B cell (primary cell): ENCODE measurements around the gene CCIN. TPM values are rescaled to one million over a fixed set of nuclear protein-coding genes. Genes with fewer than 3 reads are reported as not detected.

ENCODE experiments used
- ATAC-seq: fragments of 200-7000 bp; cut with Tn5 transposase; one replicate; pipeline ENCODE4 v1.10.0; 2021; ENCODE audit warnings: low read depth, mild to moderate bottlenecking, moderate number of reproducible peaks, moderate library complexity
- CTCF ChIA-PET: fragments of 350-600 bp; sonication (Branson Sonifier 250); formaldehyde crosslinking; loops from one replicate; lab custom pipeline; 2021; ENCODE audit warnings: antibody characterized with exemption, inconsistent platforms; lab: Charles Lee
- POLR2A ChIA-PET: fragments of 350-600 bp; sonication (Branson Sonifier 250); formaldehyde crosslinking; loops from one replicate; lab custom pipeline; 2021; ENCODE audit warnings: antibody characterized with exemption; lab: Charles Lee
- DNase-seq: peaks from one replicate; pipeline ENCODE4 v3.0.0; 2013
- H2AFZ ChIP-seq: 2 replicates; pipeline ENCODE4 v1.6.1; 2012; ENCODE audit warnings: mild to moderate bottlenecking, low read depth, low read length; ENCODE audit not compliant: insufficient read depth, poor library complexity, severe bottlenecking
- H3K27ac ChIP-seq, 2 donors: 1 replicate in 1 of 2; 2 replicates in 1 of 2; pipeline ENCODE4 v1.5.1; 2012 to 2013; ENCODE audit warnings: low read length in 2 of 2, mild to moderate bottlenecking in 2 of 2, moderate library complexity in 1 of 2
- H3K27me3 ChIP-seq, 4 experiments: fragments of 200-600 bp in 1 of 4; sonication (generic) in 1 of 4; replicated peaks in 1 of 4; 1 replicate in 2 of 4; 2 replicates in 2 of 4; pipeline versions ENCODE4 v1.6.1 to v1.7.0; 2013 to 2016; ENCODE audit warnings: low read length in 3 of 4, mild to moderate bottlenecking in 2 of 4, mixed read lengths in 1 of 4, moderate library complexity in 1 of 4; ENCODE audit not compliant: insufficient read depth in 4 of 4, control insufficient read depth in 3 of 4; ENCODE audit errors: control extremely low read depth in 1 of 4
- H3K36me3 ChIP-seq, 2 experiments: replicated peaks in 1 of 2; 1 replicate in 1 of 2; 2 replicates in 1 of 2; pipeline versions ENCODE4 v1.6.1 to v1.7.1; 2013; ENCODE audit warnings: low read length in 1 of 2; ENCODE audit not compliant: insufficient read depth in 2 of 2, control insufficient read depth in 1 of 2; ENCODE audit errors: control extremely low read depth in 1 of 2, extremely low read depth in 1 of 2
- H3K4me1 ChIP-seq, 2 donors: fragments of 200-600 bp in 1 of 2; sonication (generic) in 1 of 2; 1 replicate in 1 of 2; 2 replicates in 1 of 2; pipeline versions ENCODE4 v1.5.1 to v1.6.1; 2013 to 2017; ENCODE audit warnings: low read length in 2 of 2; ENCODE audit not compliant: control insufficient read depth in 2 of 2, insufficient read depth in 2 of 2
- H3K4me2 ChIP-seq: replicated peaks from 2 replicates; pipeline ENCODE3; 2012; ENCODE audit warnings: mild to moderate bottlenecking, low read depth, low read length; ENCODE audit not compliant: poor library complexity, severe bottlenecking
- H3K4me3 ChIP-seq, 5 experiments: fragments of 200-600 bp in 1 of 5; sonication (generic) in 1 of 5; 1 replicate in 3 of 5; 2 replicates in 2 of 5; pipeline versions ENCODE4 v1.5.1 to v1.7.0; 2011 to 2016; ENCODE audit warnings: low read length in 4 of 5, mild to moderate bottlenecking in 4 of 5, low read depth in 2 of 5, control low read depth in 1 of 5, moderate library complexity in 1 of 5; ENCODE audit not compliant: insufficient read depth in 1 of 5; ENCODE audit errors: control extremely low read depth in 1 of 5, extremely low read depth in 1 of 5
- H3K79me2 ChIP-seq: fragments of 200-600 bp; sonication (generic); one replicate; pipeline ENCODE4 v1.6.0; 2016; ENCODE audit warnings: low read length; ENCODE audit not compliant: control insufficient read depth, insufficient read depth
- H3K9ac ChIP-seq: fragments of 200-600 bp; sonication (generic); 2 replicates; pipeline ENCODE4 v1.6.1; 2017; ENCODE audit warnings: mild to moderate bottlenecking, low read length, moderate library complexity
- H3K9me3 ChIP-seq, 3 donors: one replicate each; pipeline versions ENCODE4 v1.6.1 to v1.7.1; 2013; ENCODE audit warnings: low read length in 2 of 3; ENCODE audit not compliant: control insufficient read depth in 2 of 3, insufficient read depth in 1 of 3; ENCODE audit errors: control extremely low read depth in 1 of 3
- H4K20me1 ChIP-seq: 2 replicates; pipeline ENCODE4 v1.6.0; 2012; ENCODE audit warnings: mild to moderate bottlenecking, low read length; ENCODE audit not compliant: insufficient read depth, control insufficient read depth, poor library complexity, severe bottlenecking
- H3K27ac Mint-ChIP-seq: one replicate; pipeline ENCODE4 v1.8.0; 2021; ENCODE audit warnings: mixed read lengths
- H3K27me3 Mint-ChIP-seq: one replicate; pipeline ENCODE4 v1.8.0; 2021; ENCODE audit warnings: mixed read lengths
- H3K4me1 Mint-ChIP-seq: one replicate; pipeline ENCODE4 v1.8.0; 2021; ENCODE audit warnings: mixed read lengths
- H3K4me3 Mint-ChIP-seq: one replicate; pipeline ENCODE4 v1.8.0; 2021; ENCODE audit warnings: mixed read lengths
- H3K9me3 Mint-ChIP-seq: one replicate; pipeline ENCODE4 v1.8.0; 2022; ENCODE audit warnings: mixed read lengths; ENCODE audit not compliant: insufficient read depth
- EZH2 ChIP-seq: IDR thresholded peaks from 2 replicates; pipeline ENCODE4 v1.6.1; 2012; ENCODE audit warnings: borderline replicate concordance, low read depth, mild to moderate bottlenecking, moderate library complexity, low read length; ENCODE audit not compliant: insufficient read depth, poor library complexity, severe bottlenecking
- WGBS: methylation state at CpG from one replicate; pipeline ENCODE4 v1.1.5; 2013; ENCODE audit warnings: missing lambda C conversion rate; ENCODE audit not compliant: insufficient coverage; 5-methylcytosine and 5-hydroxymethylcytosine counted together
- intact Hi-C: fragments of 100-400 bp; cut with micrococcal nuclease; formaldehyde crosslinking; loops from one replicate; pipeline ENCODE4 v1.10.0; 2022
- polyA plus RNA-seq: library from polyadenylated mRNA; depleted of rRNA; stranded (reverse); fragments of >200 nt; gene quantifications from 2 replicates; pipeline ENCODE4 v1.2.3, GENCODE V29; 2012
- total RNA-seq, 2 donors: library from RNA; stranded (reverse); fragments of 120-200 nt in 1 of 2; gene quantifications; 1 replicate in 1 of 2; 2 replicates in 1 of 2; pipeline versions ENCODE4 v1.2.3 to v1.2.4, GENCODE V29; 2013 to 2022
- TF ChIP-seq, protein P1 (sequence below): fragments of 200-600 bp; IDR thresholded peaks from one replicate; pipeline ENCODE4 v1.8.0; 2022; ENCODE audit warnings: antibody characterized with exemption, mild to moderate bottlenecking

Gene CCIN
- total and polyA plus RNA-seq, 2 donors (not counting 1 experiment from before 2014, with no cell fraction given): 0.15 TPM; not detected in 1

DNA sequence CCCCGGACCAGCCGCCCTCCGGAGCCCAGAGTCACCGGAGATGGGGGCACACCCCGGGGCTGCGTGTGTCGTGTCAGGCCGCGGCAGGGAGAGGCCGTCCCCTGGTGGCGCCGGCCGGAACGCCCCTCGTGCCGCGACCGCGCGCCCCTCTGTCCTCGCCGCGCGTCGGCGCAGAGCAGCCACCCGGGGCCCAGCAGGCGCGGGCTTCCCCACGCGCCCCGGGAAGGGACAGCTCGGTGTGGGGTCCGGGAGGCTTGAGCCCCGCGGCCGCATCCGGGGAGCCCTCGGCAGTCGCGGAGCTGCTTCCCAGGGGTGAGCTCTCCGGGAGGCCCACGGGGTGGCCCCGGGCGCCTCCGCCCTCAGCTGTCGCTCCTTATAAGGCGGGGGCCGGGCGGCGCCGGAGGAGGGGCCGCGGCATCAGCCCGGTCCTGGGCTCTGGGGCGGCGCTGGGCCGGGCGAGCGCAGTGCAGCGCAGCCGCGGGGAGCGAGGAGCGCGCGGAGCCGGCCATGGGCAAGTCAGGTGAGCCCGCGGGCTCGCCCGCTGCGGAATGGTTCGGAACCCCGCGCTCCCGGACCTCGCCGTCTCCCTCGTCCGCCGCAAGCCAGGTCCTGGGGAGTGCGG, 32.8 kb upstream of the CCIN start, which contains the start of gene GLIPR2:
Gene GLIPR2, plus strand, starts transcription at position 462 of the 622 bp plus-strand sequence. Its CDS starts 46 bp downstream, at position 508.
- under 1% methylated on average over 83 of the region's 83 CpGs for WGBS
- H3K9me3 ChIP-seq: no peaks in the 10 kb centered on the region
- H2AFZ ChIP-seq: peak within 1 kb of the TSS; percentile 82
- ATAC-seq (peak; percentile 99), DNase-seq (peak; percentile 86)
- peaks cover 17% of the 10 kb centered on the region for H4K20me1 ChIP-seq
- intact Hi-C loops: loop anchor here (1.0 to 5.0 kb wide), 5 partner anchors 16 to 121 kb away; partner anchors contain the start of genes CLTA and GNE
- H3K4me3 Mint-ChIP-seq: peak within 1 kb of the TSS; percentile 96
- H3K4me3 ChIP-seq: peak within 1 kb of the TSS; percentile 47 to 79 (median 68)
- peaks cover 38 to 39% of the 10 kb centered on the region in 2 donors for H3K4me1 ChIP-seq
- TF ChIP-seq, protein P1, sequence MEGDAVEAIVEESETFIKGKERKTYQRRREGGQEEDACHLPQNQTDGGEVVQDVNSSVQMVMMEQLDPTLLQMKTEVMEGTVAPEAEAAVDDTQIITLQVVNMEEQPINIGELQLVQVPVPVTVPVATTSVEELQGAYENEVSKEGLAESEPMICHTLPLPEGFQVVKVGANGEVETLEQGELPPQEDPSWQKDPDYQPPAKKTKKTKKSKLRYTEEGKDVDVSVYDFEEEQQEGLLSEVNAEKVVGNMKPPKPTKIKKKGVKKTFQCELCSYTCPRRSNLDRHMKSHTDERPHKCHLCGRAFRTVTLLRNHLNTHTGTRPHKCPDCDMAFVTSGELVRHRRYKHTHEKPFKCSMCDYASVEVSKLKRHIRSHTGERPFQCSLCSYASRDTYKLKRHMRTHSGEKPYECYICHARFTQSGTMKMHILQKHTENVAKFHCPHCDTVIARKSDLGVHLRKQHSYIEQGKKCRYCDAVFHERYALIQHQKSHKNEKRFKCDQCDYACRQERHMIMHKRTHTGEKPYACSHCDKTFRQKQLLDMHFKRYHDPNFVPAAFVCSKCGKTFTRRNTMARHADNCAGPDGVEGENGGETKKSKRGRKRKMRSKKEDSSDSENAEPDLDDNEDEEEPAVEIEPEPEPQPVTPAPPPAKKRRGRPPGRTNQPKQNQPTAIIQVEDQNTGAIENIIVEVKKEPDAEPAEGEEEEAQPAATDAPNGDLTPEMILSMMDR: peak; percentile 17
- no peak for TF ChIP-seq EZH2
- POLR2A ChIA-PET: interaction anchor here (1.1 to 2.0 kb wide), 4 partner anchors 8 to 54 kb away, joined by 3 to 7 read pairs (median 4); partner anchors contain the start of gene CLTA
- no peaks in the 10 kb centered on the region for H3K27me3 Mint-ChIP-seq
- H3K79me2 ChIP-seq: peaks cover 32% of the 10 kb centered on the region
- peaks cover 0 to 20% of the 10 kb centered on the region in 2 experiments for H3K36me3 ChIP-seq
- no peaks in the 10 kb centered on the region for H3K27me3 ChIP-seq
- H3K27ac Mint-ChIP-seq: peak within 1 kb of the TSS; percentile 93
- H3K4me2 ChIP-seq: peak within 1 kb of the TSS; percentile 94
- peak within 1 kb of the TSS; percentile 11 to 75 for H3K27ac ChIP-seq
- no peaks in the 10 kb centered on the region for H3K9me3 Mint-ChIP-seq
- CTCF ChIA-PET: interaction anchor here (0.6 to 4.3 kb wide), 7 partner anchors 15 to 472 kb away, joined by 3 to 50 read pairs (median 5); partner anchors contain the start of genes CCIN and CLTA
- peak within 1 kb of the TSS; percentile 79 for H3K9ac ChIP-seq
- H3K4me1 Mint-ChIP-seq: peaks cover 50% of the 10 kb centered on the region
